GM21381 (cell line): ENCODE data around the gene SLBP.
A peak's percentile ranks its signal among the peaks of the same experiment; 100 is the strongest.

ENCODE experiments used
- ATAC-seq: cut with Tn5 transposase; IDR thresholded peaks from one replicate; pipeline ENCODE4 v1.9.1; 2021; ENCODE audit warnings: mild to moderate bottlenecking, moderate library complexity; ENCODE audit not compliant: unreplicated experiment

SLBP gene

DNA sequence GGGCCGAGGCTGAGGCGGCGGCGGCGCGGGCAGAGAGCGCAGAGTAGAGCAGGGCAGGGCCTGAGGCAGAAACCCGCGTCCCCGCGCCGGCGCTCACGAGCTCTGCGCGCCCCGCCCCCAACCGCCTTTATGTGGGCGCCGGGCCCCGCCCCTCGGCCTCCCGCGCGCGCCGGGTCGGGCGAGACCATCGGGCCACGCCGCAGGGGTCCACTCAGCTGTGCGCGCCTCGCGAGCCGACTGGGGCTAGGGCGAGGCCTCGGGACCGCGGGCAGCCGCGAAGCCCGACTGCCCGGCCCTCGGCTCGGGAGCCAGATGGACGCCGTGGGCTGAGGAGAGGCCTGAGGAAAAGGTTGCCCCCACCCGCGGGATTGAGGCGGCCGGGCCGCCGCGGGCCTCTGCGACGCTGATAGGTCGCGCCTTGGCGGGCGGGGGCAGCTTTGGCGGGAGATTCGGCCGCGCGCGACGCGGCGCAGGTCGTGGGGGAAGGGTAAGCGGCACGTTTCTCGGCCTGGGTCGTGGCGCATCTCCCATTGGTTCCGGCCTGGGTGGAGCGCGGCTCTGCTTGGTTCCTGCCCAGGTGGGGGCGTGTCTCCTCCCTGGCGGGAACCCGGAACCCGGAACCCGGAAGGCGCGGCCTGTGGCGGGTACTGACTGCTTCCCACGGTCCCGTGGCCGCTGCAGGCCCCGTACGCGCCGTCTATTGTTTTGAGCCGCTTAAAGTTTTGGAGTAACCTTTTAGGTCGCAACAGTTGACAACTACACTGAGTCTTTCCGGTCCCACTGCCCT is at the start of gene SLBP:
TSS of gene SLBP (minus strand) at position 104 of the 787 bp plus-strand sequence. CDS start 131 bp downstream, outside the sequence.
- peak; percentile 70 for ATAC-seq

DNA sequence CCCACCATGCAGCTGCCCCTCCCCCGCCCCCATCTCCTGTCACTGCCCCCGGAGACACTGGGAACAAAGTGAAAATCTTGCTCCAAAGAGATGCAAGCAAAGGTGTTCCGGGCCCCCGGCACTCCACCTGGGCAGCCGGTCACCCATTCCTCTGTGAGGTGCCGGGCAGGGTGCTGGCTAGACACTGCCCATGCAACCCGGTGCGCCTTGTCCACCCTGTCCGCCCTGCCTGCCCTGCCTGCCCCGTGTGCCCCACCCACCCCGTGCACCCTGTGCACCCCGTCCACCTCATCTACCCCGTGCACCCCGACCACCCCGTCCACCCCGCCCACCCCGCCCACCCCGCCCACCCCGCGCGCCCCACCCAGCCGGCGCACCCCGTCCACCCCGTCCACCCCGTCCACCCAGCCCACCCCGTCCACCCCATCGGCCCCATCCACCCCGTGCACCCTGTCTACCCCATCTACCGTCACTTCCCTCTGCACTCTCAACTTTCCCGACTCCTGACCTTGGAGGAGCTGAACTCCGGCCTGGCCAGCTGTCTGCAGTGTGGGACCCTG is 49.1 kb upstream of the SLBP start:
- no peak for ATAC-seq

DNA sequence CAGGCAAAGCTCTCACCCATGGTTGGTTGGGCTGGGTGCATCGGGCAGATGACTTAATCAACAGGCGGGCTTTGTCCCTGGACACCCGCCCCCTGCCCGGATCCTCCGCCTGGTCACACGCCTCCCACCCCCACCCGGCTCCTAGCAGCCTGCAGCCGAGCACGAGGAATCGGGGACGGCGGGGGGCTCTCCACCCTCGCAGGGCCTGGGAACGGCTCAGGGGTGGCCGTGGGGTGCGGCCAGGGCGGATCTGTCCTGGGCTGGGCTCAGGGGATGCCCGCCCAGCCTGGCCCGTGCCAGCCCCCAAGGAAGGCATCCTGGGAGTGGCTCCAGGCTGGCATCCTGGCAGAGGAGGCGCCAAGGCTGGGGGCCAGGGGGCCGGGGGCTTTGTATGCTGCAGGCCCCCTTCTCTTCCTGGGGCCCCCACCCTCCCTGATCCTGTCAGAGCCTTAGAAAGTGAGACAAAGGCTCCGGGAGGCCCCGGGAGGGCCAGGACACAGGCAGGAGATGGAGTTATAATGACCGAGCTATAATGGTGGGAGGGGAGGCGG is 48.5 kb upstream of the SLBP start:
- ATAC-seq = no peak

DNA sequence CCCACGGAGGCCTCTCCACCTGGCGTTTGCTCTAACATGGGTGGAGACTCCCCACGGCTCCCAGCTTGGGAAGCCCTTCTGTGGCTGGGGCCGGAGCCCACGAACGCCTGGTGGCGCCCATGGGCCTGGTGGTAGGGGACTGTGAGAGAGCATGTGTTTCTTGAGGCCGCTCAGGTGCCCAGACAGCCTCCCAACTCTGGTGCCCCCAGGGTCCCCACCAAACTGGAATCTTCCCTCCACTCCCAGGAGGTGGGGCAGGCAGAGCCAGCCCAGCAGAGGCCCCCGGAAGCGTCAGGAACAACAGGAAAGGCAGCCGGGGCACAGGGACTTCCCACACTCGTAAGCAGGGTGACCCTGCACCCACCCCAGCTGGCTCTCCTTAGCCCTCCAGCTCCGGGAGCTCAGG is 47.7 kb upstream of the SLBP start:
- ATAC-seq = no peak

DNA sequence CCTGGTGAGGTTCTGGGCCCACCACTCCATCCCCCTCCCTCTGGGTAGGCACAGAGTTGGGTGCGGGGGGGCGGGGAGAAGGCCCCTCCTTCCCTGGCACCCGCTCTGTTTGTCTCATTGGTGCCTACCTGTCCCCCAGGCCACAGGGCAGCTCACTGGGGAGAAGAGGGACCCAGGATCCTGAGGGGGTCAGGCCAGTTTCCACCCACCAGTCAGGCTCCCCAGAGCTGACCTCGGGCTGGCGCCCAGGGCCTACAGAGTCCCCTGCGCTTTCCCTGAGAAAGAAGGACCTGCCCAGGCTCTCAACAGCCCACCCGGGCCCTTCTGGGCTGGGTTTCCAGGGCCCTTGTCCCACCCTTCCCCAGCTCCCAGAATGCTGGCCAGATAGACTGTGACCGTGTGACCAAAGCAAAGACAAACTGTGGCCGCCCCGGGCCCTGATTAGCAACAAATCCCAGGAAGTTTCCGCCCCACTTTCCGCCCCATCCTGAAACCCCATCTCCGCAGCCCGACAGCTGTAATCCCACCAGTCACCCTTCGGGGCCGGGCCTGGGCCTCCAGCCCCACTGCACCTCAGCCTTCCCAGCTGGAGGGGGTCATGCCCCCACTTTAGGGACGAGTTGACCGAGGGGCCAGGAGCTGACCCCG is 47.2 kb upstream of the SLBP start:
- ATAC-seq = no peak

DNA sequence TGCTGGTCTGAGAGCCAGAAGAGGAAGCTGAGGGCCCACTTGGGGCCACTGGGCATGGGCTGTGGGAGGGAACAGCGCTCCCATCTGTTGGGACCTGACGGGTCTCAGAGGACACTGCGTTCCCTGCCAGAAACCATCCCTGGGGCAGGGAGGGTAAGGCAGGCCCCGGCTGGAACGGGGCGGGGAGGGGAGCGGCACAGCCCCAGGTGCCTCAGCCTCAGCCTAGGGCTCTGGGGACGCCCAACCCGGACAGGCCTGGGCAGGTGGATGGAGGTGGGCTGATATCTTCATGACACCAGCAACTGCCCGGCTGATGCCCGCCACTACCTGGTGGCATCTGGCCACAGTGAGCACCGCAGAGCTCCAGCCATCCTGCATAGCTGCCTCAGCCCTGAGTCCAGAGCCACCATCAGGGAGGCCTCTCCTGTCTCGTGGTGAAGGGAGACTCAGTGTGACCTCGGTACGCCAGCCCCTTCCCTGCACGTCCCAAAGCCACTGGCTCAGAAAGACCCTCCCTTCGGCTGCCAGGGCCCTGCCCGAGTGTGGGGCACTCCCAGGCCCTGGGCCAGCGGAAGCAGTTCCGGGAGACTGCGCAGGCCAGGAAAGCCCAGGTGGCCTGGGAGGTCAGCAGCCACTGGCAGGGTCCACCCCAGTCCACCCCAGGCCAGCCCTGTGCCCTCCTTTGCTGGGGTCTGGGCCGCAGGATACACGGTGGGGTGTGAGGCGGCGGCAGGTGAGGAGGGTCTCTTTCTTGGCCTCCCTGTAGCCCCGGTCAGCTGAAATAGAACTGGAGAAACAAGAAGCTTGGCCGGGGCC is 46.4 kb upstream of the SLBP start:
- no peak for ATAC-seq

DNA sequence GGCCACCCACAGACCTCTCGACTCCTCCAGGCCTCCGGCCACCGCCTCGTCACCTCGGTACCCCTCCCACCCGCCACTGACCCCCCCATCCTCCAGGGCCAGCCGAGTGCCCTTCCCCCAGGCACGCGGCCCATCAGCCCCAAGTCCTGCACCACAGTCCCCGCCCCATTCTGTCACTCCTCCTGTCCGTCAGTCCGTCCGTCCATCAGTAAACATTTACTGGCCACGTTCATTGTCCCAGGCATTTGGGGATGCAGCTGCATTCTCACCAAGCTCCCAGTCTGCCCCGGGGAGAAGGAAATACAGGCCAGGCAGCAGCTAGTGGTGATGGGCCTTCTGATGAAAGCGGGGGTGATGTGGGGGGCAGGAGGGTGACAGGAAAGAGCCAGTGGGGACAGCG is 45.7 kb upstream of the SLBP start:
- ATAC-seq = no peak

DNA sequence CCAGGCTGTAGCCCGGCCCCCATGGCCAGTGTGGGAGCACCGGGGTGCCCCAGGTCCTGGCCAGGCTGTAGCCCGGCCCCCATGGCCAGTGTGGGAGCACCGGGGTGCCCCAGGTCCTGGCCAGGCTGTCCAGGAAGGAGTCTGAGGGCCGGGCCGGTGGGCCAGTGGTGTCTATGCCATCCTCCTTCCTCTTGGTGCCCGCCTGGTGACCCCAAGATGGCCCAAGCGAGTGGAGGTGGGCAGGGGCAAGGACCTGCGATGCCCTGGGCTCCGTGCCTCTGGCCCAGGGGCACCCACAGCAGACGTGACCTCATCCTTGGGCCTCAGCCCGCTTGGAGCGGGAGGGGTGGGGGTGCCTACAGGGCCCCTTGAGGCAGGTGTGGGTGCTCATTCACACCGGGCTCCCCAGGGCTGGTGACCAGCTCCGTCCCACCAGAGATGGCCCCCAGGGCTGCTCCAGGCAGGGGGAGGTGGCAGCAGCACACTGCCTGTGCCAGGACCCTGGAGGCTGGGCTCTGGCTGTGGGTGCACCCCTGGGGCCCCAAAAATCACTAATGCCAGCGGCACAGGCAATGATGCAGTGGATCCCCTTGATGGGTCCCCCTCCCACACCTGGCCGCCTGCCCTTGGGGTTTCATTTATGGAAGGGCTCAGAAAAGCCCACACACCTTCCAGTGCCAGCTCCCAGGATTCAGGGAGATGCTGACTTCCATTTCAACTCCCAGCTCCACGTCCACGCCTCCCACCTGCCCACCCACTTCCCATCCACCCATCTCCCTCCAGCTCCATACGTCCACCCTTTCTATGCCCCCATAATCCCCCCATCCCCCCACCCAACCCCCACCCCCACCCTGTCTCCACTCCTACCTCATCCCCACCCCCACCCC is 45.0 kb upstream of the SLBP start:
- no peak for ATAC-seq

DNA sequence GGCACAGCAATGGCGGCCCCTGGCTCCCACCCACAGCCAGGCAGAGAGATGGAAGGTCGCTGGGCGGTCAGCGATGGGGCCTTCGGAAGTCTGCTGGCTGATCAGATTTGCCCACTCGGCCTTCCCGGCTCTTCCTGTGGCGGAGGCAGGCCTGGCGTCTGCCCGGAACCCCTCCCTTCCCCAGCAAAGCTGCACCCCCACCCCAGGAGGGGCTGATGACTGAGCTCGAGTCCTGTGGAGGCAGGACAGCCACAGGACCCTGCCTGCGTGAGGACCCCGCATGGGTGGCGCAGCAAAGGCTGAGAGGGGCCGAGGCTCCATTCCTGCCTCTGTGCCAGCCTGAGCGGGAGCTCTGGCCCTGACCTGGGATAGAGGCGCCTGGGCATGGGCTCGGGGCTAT is 44.0 kb upstream of the SLBP start:
- no peak for ATAC-seq

DNA sequence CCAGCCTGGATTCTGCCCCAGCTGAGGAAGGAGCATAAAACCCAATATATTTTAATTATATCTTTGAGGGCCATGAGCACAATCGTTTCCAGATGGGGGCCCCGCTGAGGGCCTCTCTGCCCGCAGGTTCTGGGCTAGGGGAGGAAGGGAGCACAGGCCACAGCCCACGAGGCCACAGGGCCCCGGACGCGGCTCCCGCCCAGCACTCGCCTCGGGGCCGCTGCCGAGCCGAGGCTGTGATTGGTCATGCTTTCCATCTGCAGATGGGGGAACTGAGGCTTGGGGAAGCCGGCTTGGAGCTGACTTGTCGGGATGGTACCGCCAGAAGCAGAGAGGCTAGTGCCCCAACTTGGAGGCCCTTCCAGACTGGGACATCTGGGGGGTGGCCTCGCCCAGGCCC is 43.2 kb upstream of the SLBP start:
- no peak for ATAC-seq

DNA sequence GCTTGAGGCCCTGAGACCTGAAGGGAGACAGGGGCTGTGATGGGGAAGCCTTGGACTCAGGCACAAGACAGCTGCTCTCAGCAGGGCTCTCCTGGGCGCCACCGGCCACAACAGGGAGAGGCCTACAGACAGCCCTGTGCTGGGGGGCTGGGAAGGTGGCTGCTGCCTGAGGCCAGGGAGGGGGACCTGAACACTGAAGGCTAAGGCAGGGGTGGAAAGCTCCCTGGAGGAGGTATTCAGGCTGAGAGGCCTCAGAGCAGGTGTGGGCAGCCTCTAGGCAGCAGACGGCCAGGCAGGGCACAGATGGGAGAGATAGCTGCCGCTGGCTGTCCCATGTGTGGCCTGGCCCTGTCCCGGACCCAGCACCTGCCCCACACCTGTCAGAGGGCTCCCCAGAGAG is 42.2 kb upstream of the SLBP start:
- no peak for ATAC-seq

DNA sequence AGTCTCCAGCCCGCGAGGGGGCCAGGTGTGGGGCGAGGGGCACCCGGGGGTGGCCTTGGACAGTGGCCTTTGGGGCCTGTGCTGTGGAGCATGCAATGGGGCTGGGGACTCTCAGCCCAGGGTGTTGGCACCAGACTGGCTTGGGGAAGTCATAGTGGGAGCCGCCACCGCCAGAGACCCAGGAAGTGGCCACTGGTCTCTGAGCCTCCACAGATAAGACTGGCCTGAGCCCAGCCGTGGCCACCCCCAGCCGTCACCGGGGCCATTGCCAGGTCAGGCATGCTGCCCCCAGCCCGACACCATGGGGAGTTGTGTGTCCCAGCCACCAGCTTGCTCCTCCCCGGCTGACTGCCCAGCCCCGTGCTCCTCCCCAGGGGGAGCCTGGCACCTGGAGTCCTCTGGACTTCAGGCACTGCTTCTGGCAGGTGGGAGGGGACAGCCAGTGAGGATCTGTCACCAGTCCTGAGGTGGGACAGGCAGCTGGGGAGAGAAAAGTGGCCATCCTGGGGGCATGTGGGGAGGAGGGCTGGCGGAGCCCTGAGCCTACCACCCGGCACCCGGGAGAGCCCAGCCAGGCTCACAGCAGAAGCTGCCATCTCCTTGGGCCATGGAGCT is 41.7 kb upstream of the SLBP start:
- ATAC-seq = no peak

DNA sequence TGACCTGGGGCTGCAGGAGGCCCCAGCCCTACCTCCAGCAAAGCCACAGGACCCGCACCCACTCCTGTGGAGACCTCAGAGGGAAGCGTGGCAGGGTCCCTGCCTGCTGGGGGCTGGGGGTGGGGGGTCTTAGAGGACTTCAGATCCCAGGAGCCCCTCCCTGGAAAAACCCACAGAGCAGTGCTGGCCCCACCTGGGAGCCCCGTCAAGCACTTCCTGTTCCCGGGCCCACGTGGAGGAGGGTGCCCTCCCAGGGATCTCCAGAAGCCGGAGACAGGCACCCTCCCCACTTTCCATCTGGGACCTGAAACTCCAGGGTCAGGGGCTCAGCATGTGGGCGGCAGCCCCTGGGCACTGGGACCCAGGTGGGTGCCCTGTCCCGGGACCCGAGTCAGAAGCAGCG is 41.2 kb upstream of the SLBP start:
- ATAC-seq = no peak

DNA sequence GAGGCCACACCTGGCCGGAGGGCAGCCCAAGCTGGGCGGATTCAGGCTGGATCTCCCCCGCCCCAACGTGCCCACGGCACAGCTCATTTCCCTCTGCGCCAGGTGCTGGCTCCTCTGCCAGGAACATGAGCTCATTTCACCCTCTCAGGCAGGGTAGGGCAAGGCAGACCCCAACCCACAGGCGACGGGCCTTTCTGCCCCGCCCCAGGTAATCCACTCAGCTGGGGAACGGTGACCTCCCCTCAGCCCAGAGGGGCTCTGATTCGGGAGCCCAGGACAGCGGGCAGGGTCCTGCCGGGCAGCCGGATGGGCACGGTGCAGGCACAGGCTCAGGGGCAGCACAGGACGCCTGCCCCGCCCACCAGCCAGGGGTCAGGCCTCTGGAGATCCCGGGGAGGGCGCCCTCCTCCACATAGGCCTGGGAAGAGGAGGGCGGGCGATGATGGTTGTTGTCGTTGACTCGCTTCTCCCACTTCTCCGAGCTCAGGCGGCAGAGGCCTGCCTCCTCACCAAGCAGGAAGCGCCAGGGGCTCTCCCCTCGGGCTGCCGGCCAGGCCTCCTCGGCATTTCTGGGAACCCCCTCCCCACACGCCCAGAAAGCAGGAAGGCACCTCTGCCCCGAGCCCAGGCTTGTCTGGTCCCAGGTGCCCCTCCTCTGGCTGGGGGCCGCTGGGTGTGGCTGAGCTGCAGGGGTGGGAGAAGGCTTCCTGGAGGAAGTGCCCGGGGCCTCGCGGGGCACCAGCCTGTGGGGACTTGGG is 40.3 kb upstream of the SLBP start:
- ATAC-seq = no peak

DNA sequence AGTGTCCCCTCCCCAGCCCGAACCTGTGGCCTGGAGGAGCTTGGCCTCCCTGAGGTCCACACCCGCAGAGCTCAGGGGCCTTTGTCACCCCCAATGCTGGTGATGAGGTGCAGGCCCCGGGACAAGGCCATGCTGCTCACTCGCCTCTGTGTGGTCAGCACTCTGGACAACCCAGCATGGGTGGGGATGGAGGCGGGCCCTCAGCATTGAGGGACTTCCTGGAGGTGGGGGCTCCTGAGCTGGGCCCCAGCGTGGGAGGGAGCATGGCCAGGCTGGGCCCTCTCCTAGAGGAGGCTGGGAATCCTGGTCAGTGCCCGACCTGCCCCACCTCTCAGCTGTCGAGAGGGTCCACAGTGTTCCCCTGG is 39.8 kb upstream of the SLBP start:
- no peak for ATAC-seq

DNA sequence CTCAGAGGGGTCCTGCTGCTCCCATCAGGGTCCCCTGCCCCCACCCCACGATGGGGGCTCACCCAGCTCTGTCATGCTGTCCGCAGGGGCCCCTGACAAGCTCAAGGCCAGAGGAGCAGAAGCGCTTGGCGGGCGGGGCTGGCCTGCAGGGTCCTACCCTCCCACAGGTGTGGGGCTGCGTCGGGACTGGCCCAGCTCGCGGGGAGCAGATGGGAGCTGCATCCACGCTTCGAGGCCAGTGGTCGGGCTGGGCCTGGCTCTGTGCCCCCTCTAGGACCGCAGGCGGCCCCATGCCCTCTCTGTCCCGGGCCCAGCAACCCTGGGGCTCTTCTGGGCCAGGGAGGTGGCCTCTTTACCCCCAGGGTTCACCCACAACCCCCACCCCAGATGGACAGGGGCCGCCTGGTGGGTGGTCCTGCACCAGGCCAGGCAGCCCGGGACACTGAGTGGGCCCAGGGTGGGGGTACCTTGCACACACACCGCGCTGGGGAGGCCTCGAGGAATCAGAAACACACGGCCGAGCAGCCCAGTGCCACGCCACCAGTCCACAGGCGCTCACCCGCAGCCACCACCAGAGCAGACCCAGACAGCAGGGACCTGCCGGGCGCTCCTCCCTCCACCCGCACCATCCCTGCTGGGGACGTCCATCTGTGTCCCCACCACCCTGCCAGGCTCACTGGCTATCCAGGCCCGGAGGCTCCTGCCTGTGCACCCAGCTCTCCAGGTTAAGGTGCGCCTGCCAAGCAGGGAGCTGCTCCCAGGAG is 39.2 kb upstream of the SLBP start:
- no peak for ATAC-seq

DNA sequence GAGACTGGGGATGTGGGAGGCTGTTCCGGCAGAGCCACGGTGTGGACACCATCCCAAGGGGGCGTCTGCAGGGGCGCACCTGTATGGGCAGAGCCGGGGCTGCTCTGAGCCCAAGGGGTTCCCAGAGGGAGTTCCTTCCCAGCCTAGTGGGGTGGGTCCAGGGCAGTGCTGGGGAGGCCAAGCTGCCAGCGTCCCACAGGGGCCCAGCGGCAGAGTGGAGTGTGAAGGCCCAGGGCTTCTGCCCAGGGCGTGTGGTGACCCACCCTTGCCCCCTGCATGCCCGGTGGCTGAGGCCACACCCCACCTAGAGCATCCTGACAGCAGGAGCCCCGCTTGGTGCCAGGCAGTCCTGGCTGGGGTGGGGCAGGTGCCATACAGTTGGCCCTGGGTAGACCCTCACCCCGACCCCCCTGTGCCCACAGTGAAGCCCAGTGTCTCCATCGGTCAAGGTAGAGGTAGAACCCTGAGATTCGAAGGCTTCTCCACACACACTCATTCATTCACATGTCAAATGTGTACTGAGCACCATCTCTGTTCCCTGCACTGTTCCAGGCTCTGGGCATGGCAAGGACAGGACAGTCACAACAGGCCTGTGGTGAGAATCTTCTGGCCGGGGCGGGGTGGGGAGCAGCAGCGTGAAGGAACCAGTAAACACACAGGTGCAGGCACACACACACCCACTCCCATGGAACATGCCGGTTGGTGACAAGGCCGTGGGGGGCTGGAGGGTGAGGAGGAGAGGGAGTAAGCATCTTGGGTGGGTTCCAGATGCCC is 38.4 kb upstream of the SLBP start:
- ATAC-seq = no peak

DNA sequence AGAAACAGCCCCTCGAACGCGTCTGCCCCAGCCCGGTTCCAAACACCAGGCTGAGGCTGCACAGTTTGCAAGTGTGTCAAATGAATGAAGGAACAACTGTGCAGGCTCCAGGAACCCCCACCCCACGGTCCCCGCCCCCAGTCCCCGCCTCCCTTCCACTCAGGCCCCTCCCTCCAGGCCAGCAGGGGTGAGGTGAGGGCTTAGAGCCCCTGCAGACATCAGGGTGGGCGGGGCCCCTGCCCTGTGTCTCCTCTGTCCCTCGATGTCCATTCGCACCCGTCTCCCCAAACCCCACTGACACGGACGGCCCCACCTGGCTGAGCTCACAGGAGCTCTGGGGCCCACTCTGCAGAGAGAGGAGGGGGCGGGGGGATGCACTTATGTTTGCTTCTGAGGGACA is 37.7 kb upstream of the SLBP start:
- ATAC-seq = no peak
